ENCODE results near the gene C16orf86. TPM values are rescaled to one million over a fixed set of nuclear protein-coding genes. Genes with fewer than 3 reads are reported as not detected.

Gene C16orf86
- polyA plus RNA-seq, 1 of the 3 experiments (the other 2 are of a cell fraction), result 4.3 TPM

GRCh38 chr16:67657751-67658518 is 8.7 kb upstream of the C16orf86 start:
- 92% methylated on average over 12 of the region's 18 CpGs for WGBS (ENCODE audit: low lambda C conversion rate)

More at GRCh38 chr16:67657751-67658518, 8.7 kb upstream of the C16orf86 start:
- Histone ChIP-seq H3K27ac (ENCODE audit: low read depth in 2 of 2, low read length in 1 of 2) (no peak overlapping the region), H3K27me3 (ENCODE audit: insufficient read depth) (no peaks in the 10 kb centered on the region), H3K36me3 (replicated peaks in 1 of 2; ENCODE audit: control insufficient read depth in 1 of 2, insufficient read depth in 2 of 2, low read length in 1 of 2) (peaks cover 0 to 18% of the 10 kb centered on the region in 2 experiments), H3K9me3 (no peaks in the 10 kb centered on the region), H3K4me3 (ENCODE audit: low read depth in 2 of 2, low read length in 1 of 2) (no peak overlapping the region), H3K4me2 (no peak overlapping the region), H3K9me2 (no peaks in the 10 kb centered on the region), H3K9ac (no peak overlapping the region), H3K79me2 (ENCODE audit: insufficient read depth) (peaks cover 17% of the 10 kb centered on the region), H2AFZ (ENCODE audit: low read depth) (no peak overlapping the region), H4K20me1 (ENCODE audit: insufficient read depth) (0 out of 2 replicates have a peak, but pooled peaks cover 3% of the 10 kb centered on the region), H3K4me1 (ENCODE audit: control insufficient read depth in 1 of 2, insufficient read depth in 2 of 2, low read depth in 1 of 2, low read length in 1 of 2) (peaks cover 0 to 30% of the 10 kb centered on the region in 2 experiments; a peak in 1 of 4 replicates), H3F3A (replicated peaks; ENCODE audit: insufficient read depth) (peaks cover 15% of the 10 kb centered on the region)
- DNase-seq, result no peak
- ChIA-PET CTCF (interaction anchor here (0.9 to 18.3 kb wide), 10 partner anchors 10 to 164 kb away, joined by 3 to 246 read pairs (median 7); partner anchors contain the start of genes CARMIL2 and CTCF), POLR2A (no interaction called here)
- TF ChIP-seq PBX3 (IDR thresholded peaks at IDR 0.05) (no peak), FOSL2 (IDR thresholded peaks at IDR 0.05; ENCODE audit: borderline replicate concordance, low read depth) (no peak), JUND (IDR thresholded peaks at IDR 0.05) (no peak), EZH2phosphoT487 (IDR thresholded peaks at IDR 0.05; ENCODE audit: borderline replicate concordance, low read depth) (no peak), MAX (IDR thresholded peaks at IDR 0.05; ENCODE audit: low read depth) (no peak), MEF2A (IDR thresholded peaks at IDR 0.05; ENCODE audit: borderline replicate concordance, low read depth) (no peak), CTCF (IDR thresholded peaks at IDR 0.05) (no peak)
